ENCODE measurements around the gene NDUFB5. TPM values are rescaled to one million over a fixed set of nuclear protein-coding genes. Genes with fewer than 3 reads are reported as not detected.

Gene NDUFB5
- polyA plus RNA-seq, 1 donor from 2014 or later = 272 TPM

GRCh38 chr3:179673523-179673922 lies 68.9 kb downstream of the NDUFB5 start:
- Histone ChIP-seq H3K9me3 (ENCODE audit: low read length) (no peaks in the 10 kb centered on the region), H3K4me2 (ENCODE audit: low read length) (no peak overlapping the region), H4K20me1 (ENCODE audit: insufficient read depth) (no peaks in the 10 kb centered on the region), H3K9ac (ENCODE audit: low read length) (no peak overlapping the region), H3K79me2 (replicated peaks; ENCODE audit: insufficient read depth, low read length) (peaks cover 1% of the 10 kb centered on the region), H3K9me2 (ENCODE audit: insufficient read depth, low read length) (no peaks in the 10 kb centered on the region), H2AFZ (ENCODE audit: low read depth, low read length) (no peak overlapping the region), H3K27me3 (ENCODE audit: insufficient read depth, low read depth, low read length) (no peaks in the 10 kb centered on the region), H3F3A (ENCODE audit: insufficient read depth, low read length, poor library complexity, severe bottlenecking) (no peaks in the 10 kb centered on the region), H3K27ac (ENCODE audit: low read length) (no peak overlapping the region), H3K4me3 (ENCODE audit: low read length) (no peak overlapping the region), H3K36me3 (ENCODE audit: insufficient read depth, low read length) (no peaks in the 10 kb centered on the region)
- TF ChIP-seq RAD21 (conservative IDR thresholded peaks at IDR 0.05) = no peak
- no peak for TF ChIP-seq EP300 (conservative IDR thresholded peaks at IDR 0.05; ENCODE audit: poor library complexity, severe bottlenecking)
- TF ChIP-seq EZH2 (IDR thresholded peaks at IDR 0.05; ENCODE audit: borderline replicate concordance, insufficient read depth, low read length, poor library complexity, severe bottlenecking) = no peak
- TF ChIP-seq SMC3 (conservative IDR thresholded peaks at IDR 0.05; ENCODE audit: poor library complexity) = no peak
- no peak for TF ChIP-seq POLR2AphosphoS5 (IDR thresholded peaks at IDR 0.05)
- TF ChIP-seq REST (IDR thresholded peaks at IDR 0.05; ENCODE audit: borderline replicate concordance) = no peak
- no peak for TF ChIP-seq CTCF (IDR thresholded peaks at IDR 0.05; ENCODE audit: poor library complexity, severe bottlenecking)
- TF ChIP-seq TAF1 (IDR thresholded peaks at IDR 0.05; ENCODE audit: low read depth) = no peak
- TF ChIP-seq MXI1 (conservative IDR thresholded peaks at IDR 0.05; ENCODE audit: poor library complexity, severe bottlenecking) = no peak

GRCh38 chr3:179676081-179676480 lies 71.5 kb downstream of the NDUFB5 start:
- no peak overlapping the region for H3K9ac ChIP-seq (ENCODE audit: low read length)
- H3K9me3 ChIP-seq (ENCODE audit: low read length) = no peaks in the 10 kb centered on the region
- no peaks in the 10 kb centered on the region for H3K9me2 ChIP-seq (ENCODE audit: insufficient read depth, low read length)
- no peak overlapping the region for H3K4me2 ChIP-seq (ENCODE audit: low read length)
- H2AFZ ChIP-seq (ENCODE audit: low read depth, low read length) = no peak overlapping the region
- H3K4me3 ChIP-seq (ENCODE audit: low read length) = no peak overlapping the region
- H3F3A ChIP-seq (ENCODE audit: insufficient read depth, low read length, poor library complexity, severe bottlenecking) = no peaks in the 10 kb centered on the region
- H3K79me2 ChIP-seq (replicated peaks; ENCODE audit: insufficient read depth, low read length) = peaks cover 5% of the 10 kb centered on the region
- TF ChIP-seq EZH2 (IDR thresholded peaks at IDR 0.05; ENCODE audit: borderline replicate concordance, insufficient read depth, low read length, poor library complexity, severe bottlenecking) (no peak), EP300 (conservative IDR thresholded peaks at IDR 0.05; ENCODE audit: poor library complexity, severe bottlenecking) (no peak), REST (IDR thresholded peaks at IDR 0.05; ENCODE audit: borderline replicate concordance) (no peak), RAD21 (conservative IDR thresholded peaks at IDR 0.05) (no peak), TAF1 (IDR thresholded peaks at IDR 0.05; ENCODE audit: low read depth) (no peak), POLR2AphosphoS5 (IDR thresholded peaks at IDR 0.05) (no peak), SMC3 (conservative IDR thresholded peaks at IDR 0.05; ENCODE audit: poor library complexity) (no peak), MXI1 (conservative IDR thresholded peaks at IDR 0.05; ENCODE audit: poor library complexity, severe bottlenecking) (no peak), CTCF (IDR thresholded peaks at IDR 0.05; ENCODE audit: poor library complexity, severe bottlenecking) (no peak)
- H3K36me3 ChIP-seq (ENCODE audit: insufficient read depth, low read length) = no peaks in the 10 kb centered on the region
- H4K20me1 ChIP-seq (ENCODE audit: insufficient read depth) = no peaks in the 10 kb centered on the region
- no peak overlapping the region for H3K27ac ChIP-seq (ENCODE audit: low read length)
- H3K27me3 ChIP-seq (ENCODE audit: insufficient read depth, low read depth, low read length) = no peaks in the 10 kb centered on the region
